ENCODE measurements around the gene TMSB15A.

The TMSB15A gene

DNA sequence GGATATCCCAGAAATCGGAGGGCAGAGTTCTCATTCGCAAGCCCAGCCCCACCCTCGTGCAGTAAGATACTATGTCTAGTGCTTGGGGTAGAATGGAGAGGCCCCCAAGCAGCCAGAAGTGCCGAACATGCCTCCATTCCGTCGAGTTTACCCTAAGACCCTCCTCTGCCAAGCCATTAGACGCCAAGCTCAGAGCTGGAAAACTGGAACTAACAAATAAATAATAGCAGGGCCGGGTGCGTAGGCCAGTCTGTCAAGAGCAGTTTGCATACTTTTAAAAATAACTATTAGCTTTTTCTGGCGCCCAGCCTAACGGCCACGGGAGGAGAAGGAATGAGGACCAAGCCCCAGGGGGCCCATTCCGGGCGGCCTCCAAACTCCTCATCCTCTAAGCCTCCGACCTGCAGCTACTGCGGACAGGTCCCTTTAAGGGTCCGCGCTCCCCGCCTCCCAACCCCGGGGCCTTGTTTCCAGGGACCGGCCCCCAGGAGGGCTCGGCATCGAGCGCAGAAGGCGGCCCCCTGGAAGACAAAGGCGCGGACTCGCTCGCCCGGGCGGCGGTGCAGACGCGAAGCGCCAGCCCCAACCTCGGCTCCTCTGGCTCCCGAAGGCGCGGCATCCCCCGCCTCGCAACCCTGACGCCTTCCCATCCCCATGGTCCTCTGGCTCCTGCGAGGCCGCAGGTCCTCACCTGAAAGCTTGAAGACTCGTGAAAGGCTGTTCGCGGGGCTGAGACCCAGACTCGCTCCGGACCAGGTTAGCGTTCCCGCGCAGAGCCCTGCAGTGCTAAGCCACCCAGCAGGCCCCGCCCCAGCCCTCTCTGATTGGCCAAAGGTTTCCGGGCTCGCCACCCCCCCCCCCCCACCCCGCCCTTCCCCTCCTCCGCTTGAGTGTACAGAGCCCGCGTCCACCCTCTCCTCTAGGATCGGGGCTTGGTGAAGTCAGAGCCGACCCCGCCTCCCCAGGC, at the start of gene TMSB15A:
TSS of gene TMSB15A (minus strand) at position 765 of the 967 bp plus-strand sequence.
- Histone ChIP-seq H3K9ac (ENCODE audit: low read depth, low read length) (no peak within 1 kb of the TSS), H3K27ac (ENCODE audit: low read length) (no peak within 1 kb of the TSS), H3K4me3 (ENCODE audit: low read depth in 1 of 2, low read length in 2 of 2) (no peak within 1 kb of the TSS), H3K4me2 (ENCODE audit: insufficient read depth, low read length) (no peak within 1 kb of the TSS), H3K4me1 (ENCODE audit: insufficient read depth, low read length) (no peaks in the 10 kb centered on the region), H2AFZ (ENCODE audit: low read depth, low read length) (no peak within 1 kb of the TSS), H3K9me3 (ENCODE audit: insufficient read depth, low read length, severe bottlenecking) (no peaks in the 10 kb centered on the region), H3K27me3 (ENCODE audit: insufficient read depth, low read length, poor library complexity) (no peaks in the 10 kb centered on the region), H4K20me1 (ENCODE audit: insufficient read depth, low read length) (no peaks in the 10 kb centered on the region), H3K36me3 (ENCODE audit: insufficient read depth, low read length) (no peaks in the 10 kb centered on the region), H3K79me2 (ENCODE audit: insufficient read depth, low read length) (no peaks in the 10 kb centered on the region)
- no peak for DNase-seq
- no peak for TF ChIP-seq CTCF (IDR thresholded peaks at IDR 0.05; ENCODE audit: borderline replicate concordance, extremely low read depth, low read length, poor library complexity, severe bottlenecking)
- TF ChIP-seq EZH2 (IDR thresholded peaks at IDR 0.05; ENCODE audit: borderline replicate concordance, low read depth, low read length, severe bottlenecking): no peak
- ATAC-seq (ENCODE audit: insufficient read depth, low read depth): no peak

DNA sequence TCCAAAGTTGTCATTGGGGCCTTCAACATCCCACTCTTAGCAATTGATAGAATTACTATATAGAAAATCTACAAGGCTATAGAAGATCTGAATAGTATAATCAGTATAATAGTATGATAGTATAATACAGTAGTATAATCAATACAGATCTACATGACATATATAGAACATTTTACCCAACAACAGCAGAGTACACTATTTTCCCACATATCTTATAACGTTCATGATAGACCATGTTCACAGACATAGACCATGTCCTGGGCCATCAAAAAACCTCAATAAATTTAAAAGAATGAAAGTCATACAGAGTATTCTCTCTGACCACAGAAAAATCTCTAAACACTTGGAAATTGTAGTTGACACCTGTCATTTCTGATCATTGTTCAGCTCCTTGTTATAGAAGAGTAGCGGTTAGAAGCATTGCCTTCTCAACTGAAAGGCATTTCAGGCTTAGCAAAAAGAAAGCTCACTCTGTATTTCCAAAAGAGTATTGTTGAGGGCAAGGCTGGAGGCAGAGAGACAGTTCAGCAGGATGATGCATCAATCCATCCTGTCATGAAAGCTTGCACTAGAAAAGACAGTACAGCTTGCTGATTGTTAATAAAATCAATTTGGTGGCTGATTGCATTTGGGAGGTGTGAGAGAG, 44.0 kb upstream of the TMSB15A start:
- Histone ChIP-seq H3K27me3 (ENCODE audit: insufficient read depth, low read length, poor library complexity) (no peaks in the 10 kb centered on the region), H4K20me1 (ENCODE audit: insufficient read depth, low read length) (no peaks in the 10 kb centered on the region), H3K4me2 (ENCODE audit: insufficient read depth, low read length) (no peak overlapping the region), H3K9ac (ENCODE audit: low read depth, low read length) (no peak overlapping the region), H3K4me1 (ENCODE audit: insufficient read depth, low read length) (no peaks in the 10 kb centered on the region), H3K36me3 (ENCODE audit: insufficient read depth, low read length) (no peaks in the 10 kb centered on the region), H2AFZ (ENCODE audit: low read depth, low read length) (no peak overlapping the region), H3K27ac (ENCODE audit: low read length) (no peak overlapping the region), H3K79me2 (ENCODE audit: insufficient read depth, low read length) (no peaks in the 10 kb centered on the region), H3K4me3 (ENCODE audit: low read depth in 1 of 2, low read length in 2 of 2) (no peak overlapping the region), H3K9me3 (ENCODE audit: insufficient read depth, low read length, severe bottlenecking) (no peaks in the 10 kb centered on the region)
- DNase-seq: no peak
- ATAC-seq (ENCODE audit: insufficient read depth, low read depth): no peak
- TF ChIP-seq EZH2 (IDR thresholded peaks at IDR 0.05; ENCODE audit: borderline replicate concordance, low read depth, low read length, severe bottlenecking) (no peak), CTCF (IDR thresholded peaks at IDR 0.05; ENCODE audit: borderline replicate concordance, extremely low read depth, low read length, poor library complexity, severe bottlenecking) (no peak)

DNA sequence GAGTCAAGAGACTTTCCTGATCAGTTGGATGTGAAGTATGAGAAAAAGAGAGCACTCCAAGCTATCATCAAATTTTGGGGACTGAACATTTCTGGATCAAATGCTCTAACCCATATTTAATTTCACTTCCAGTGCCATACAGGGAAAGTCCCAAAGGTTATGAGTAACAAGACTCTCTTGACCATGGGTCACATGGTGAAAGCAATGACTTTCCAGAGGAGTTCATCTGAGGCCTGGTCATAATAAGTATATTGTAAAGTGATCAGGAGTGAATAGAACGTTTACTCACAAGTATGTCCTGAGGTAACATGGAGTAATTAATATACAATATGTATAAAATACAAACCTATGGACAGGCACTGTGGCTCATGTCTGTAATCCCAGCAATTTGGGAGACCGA, 42.1 kb upstream of the TMSB15A start:
- H4K20me1 ChIP-seq (ENCODE audit: insufficient read depth, low read length): no peaks in the 10 kb centered on the region
- H3K4me1 ChIP-seq (ENCODE audit: insufficient read depth, low read length): no peaks in the 10 kb centered on the region
- H3K9ac ChIP-seq (ENCODE audit: low read depth, low read length): no peak overlapping the region
- ATAC-seq (ENCODE audit: insufficient read depth, low read depth): no peak
- no peak overlapping the region for H2AFZ ChIP-seq (ENCODE audit: low read depth, low read length)
- H3K4me3 ChIP-seq (ENCODE audit: low read depth in 1 of 2, low read length in 2 of 2): no peak overlapping the region
- H3K27ac ChIP-seq (ENCODE audit: low read length): no peak overlapping the region
- no peak for DNase-seq
- no peaks in the 10 kb centered on the region for H3K79me2 ChIP-seq (ENCODE audit: insufficient read depth, low read length)
- no peak overlapping the region for H3K4me2 ChIP-seq (ENCODE audit: insufficient read depth, low read length)
- H3K9me3 ChIP-seq (ENCODE audit: insufficient read depth, low read length, severe bottlenecking): no peaks in the 10 kb centered on the region
- H3K36me3 ChIP-seq (ENCODE audit: insufficient read depth, low read length): no peaks in the 10 kb centered on the region
- H3K27me3 ChIP-seq (ENCODE audit: insufficient read depth, low read length, poor library complexity): no peaks in the 10 kb centered on the region
- no peak for TF ChIP-seq CTCF (IDR thresholded peaks at IDR 0.05; ENCODE audit: borderline replicate concordance, extremely low read depth, low read length, poor library complexity, severe bottlenecking)
- no peak for TF ChIP-seq EZH2 (IDR thresholded peaks at IDR 0.05; ENCODE audit: borderline replicate concordance, low read depth, low read length, severe bottlenecking)
